Body of pancreas (tissue), 4 donors: Measurements from ENCODE around the gene COX8A. TPM values are rescaled to one million over a fixed set of nuclear protein-coding genes. Genes with fewer than 3 reads are reported as not detected.
A peak's percentile ranks its signal among the peaks of the same experiment; 100 is the strongest.

Experiments used
- ATAC-seq: fragments of 150-250 bp; one replicate; pipeline ENCODE4 v1.9.1; 2016
- DNase-seq, 4 donors: peaks; one replicate each; pipeline ENCODE4 v3.0.0-alpha.2; 2019
- H3K27ac ChIP-seq, 4 donors: fragments of 200-600 bp; sonication (generic); 1 replicate in 3 of 4; 2 replicates in 1 of 4; pipeline versions ENCODE4 v1.5.1 to v1.6.1; 2016 to 2019; ENCODE audit warnings: mild to moderate bottlenecking in 1 of 4, mixed read lengths in 1 of 4, moderate library complexity in 1 of 4
- H3K27me3 ChIP-seq, 2 donors: fragments of 200-600 bp; sonication (generic); one replicate each; pipeline ENCODE4 v1.6.0; 2016; ENCODE audit warnings: mild to moderate bottlenecking in 1 of 2
- H3K36me3 ChIP-seq, 2 donors: fragments of 200-600 bp; sonication (generic); replicated peaks in 1 of 2; 2 replicates each; pipeline ENCODE4 v1.5.1; 2016; ENCODE audit warnings: low read depth in 2 of 2; ENCODE audit not compliant: insufficient read depth in 1 of 2
- H3K4me1 ChIP-seq: fragments of 200-600 bp; sonication (generic); one replicate; pipeline ENCODE4 v1.6.0; 2016
- H3K4me3 ChIP-seq, 2 donors: fragments of 200-600 bp; sonication (generic); 1 replicate in 1 of 2; 2 replicates in 1 of 2; pipeline ENCODE4 v1.5.1; 2016 to 2019
- H3K9me3 ChIP-seq, 3 donors: fragments of 200-600 bp; sonication (generic); 1 replicate in 2 of 3; 2 replicates in 1 of 3; pipeline ENCODE4 v1.5.1; 2016
- CTCF ChIP-seq, 7 experiments: fragments of 450-650 bp in 4 of 7; fragments of 200-600 bp in 3 of 7; sonication (generic) in 3 of 7; IDR thresholded peaks; one replicate each; pipeline ENCODE4 v1.5.1; 2016 to 2019; ENCODE audit warnings: antibody characterized with exemption in 7 of 7
- POLR2A ChIP-seq, 3 donors: fragments of 450-650 bp; IDR thresholded peaks; one replicate each; pipeline ENCODE4 v1.6.1; 2016; ENCODE audit warnings: antibody characterized with exemption in 3 of 3, mild to moderate bottlenecking in 2 of 3
- WGBS, 2 donors: methylation state at CpG; one replicate each; pipeline ENCODE4 v1.1.5; 2017; 5-methylcytosine and 5-hydroxymethylcytosine counted together
- intact Hi-C: fragments of 100-400 bp; cut with DNase I; formaldehyde crosslinking; loops from one replicate; pipeline ENCODE4 v1.15.1; 2023
- total RNA-seq, 2 donors: library from RNA; depleted of rRNA; stranded (reverse); fragments of >200 nt; gene quantifications; one replicate each; pipeline ENCODE4 v1.1.0, GENCODE V29; 2016

COX8A gene
- total RNA-seq, 2 donors from 2014 or later: 51.9 to 184 TPM

- 85 to 91% methylated on average over 20 to 24 of the region's 26 CpGs for WGBS, 2 donors
- H3K4me3 ChIP-seq: no peak overlapping the region
Observed at GRCh38 chr11:64008283-64008913, 34.0 kb downstream of the COX8A start.

GRCh38 chr11:64008914-64009633, 34.7 kb downstream of the COX8A start:
- no peak for TF ChIP-seq CTCF (IDR thresholded peaks at IDR 0.05)
- TF ChIP-seq POLR2A (IDR thresholded peaks at IDR 0.05): no peak
- no peak for DNase-seq
- Histone ChIP-seq H3K27ac (peak overlapping the region in 3 of 4 donors; percentile 67 to 77 (median 68)), H3K4me3 (no peak overlapping the region), H3K4me1 (peaks cover 44% of the 10 kb centered on the region), H3K27me3 (no peaks in the 10 kb centered on the region), H3K9me3 (no peaks in the 10 kb centered on the region), H3K36me3 (no peaks in the 10 kb centered on the region)
- 68 to 83% methylated on average over 18 of the region's 18 CpGs for WGBS, 2 donors
- intact Hi-C loops: no loop called here
- ATAC-seq: no peak

More at GRCh38 chr11:64008283-64008913, 34.0 kb downstream of the COX8A start:
- H3K36me3 ChIP-seq: no peaks in the 10 kb centered on the region
- no peaks in the 10 kb centered on the region for H3K27me3 ChIP-seq
- peak overlapping the region; percentile 12 to 77 (median 68) for H3K27ac ChIP-seq
- TF ChIP-seq CTCF (IDR thresholded peaks at IDR 0.05): no peak
- TF ChIP-seq POLR2A (IDR thresholded peaks at IDR 0.05): no peak
- no peaks in the 10 kb centered on the region for H3K9me3 ChIP-seq
- intact Hi-C loops: no loop called here
- DNase-seq: no peak
- peaks cover 50% of the 10 kb centered on the region for H3K4me1 ChIP-seq
- peak; percentile 2 for ATAC-seq

GRCh38 chr11:64009710-64010109, 35.3 kb downstream of the COX8A start:
- 95 to 97% methylated on average over 7 of the region's 8 CpGs for WGBS, 2 donors
- intact Hi-C loops: no loop called here

GRCh38 chr11:64010783-64011182, 36.4 kb downstream of the COX8A start:
- no peak overlapping the region for H3K27ac ChIP-seq
- H3K4me3 ChIP-seq: no peak overlapping the region
- TF ChIP-seq POLR2A (IDR thresholded peaks at IDR 0.05) (no peak), CTCF (IDR thresholded peaks at IDR 0.05) (no peak)
- ATAC-seq (no peak), DNase-seq (no peak)
- no peaks in the 10 kb centered on the region for H3K9me3 ChIP-seq
- no peaks in the 10 kb centered on the region for H3K36me3 ChIP-seq
- intact Hi-C loops: no loop called here
- H3K4me1 ChIP-seq: peaks cover 32% of the 10 kb centered on the region
- WGBS, 2 donors: 94 to 97% methylated on average over 2 of the region's 2 CpGs
- no peaks in the 10 kb centered on the region for H3K27me3 ChIP-seq

More at GRCh38 chr11:64009710-64010109, 35.3 kb downstream of the COX8A start:
- Histone ChIP-seq H3K4me1 (peaks cover 39% of the 10 kb centered on the region), H3K9me3 (no peaks in the 10 kb centered on the region), H3K27me3 (no peaks in the 10 kb centered on the region), H3K4me3 (no peak overlapping the region), H3K36me3 (no peaks in the 10 kb centered on the region), H3K27ac (peak overlapping the region in 2 of 4 donors; percentile 67 to 77)
- TF ChIP-seq POLR2A (IDR thresholded peaks at IDR 0.05) (no peak), CTCF (IDR thresholded peaks at IDR 0.05) (no peak)
- no peak for DNase-seq
- no peak for ATAC-seq
